ENCODE data around the gene LY6G6C. TPM values are rescaled to one million over a fixed set of nuclear protein-coding genes. Genes with fewer than 3 reads are reported as not detected.
A peak's percentile ranks its signal among the peaks of the same experiment; 100 is the strongest.

Gene LY6G6C
- total RNA-seq, 1 donor from 2014 or later: 1.3 TPM

DNA sequence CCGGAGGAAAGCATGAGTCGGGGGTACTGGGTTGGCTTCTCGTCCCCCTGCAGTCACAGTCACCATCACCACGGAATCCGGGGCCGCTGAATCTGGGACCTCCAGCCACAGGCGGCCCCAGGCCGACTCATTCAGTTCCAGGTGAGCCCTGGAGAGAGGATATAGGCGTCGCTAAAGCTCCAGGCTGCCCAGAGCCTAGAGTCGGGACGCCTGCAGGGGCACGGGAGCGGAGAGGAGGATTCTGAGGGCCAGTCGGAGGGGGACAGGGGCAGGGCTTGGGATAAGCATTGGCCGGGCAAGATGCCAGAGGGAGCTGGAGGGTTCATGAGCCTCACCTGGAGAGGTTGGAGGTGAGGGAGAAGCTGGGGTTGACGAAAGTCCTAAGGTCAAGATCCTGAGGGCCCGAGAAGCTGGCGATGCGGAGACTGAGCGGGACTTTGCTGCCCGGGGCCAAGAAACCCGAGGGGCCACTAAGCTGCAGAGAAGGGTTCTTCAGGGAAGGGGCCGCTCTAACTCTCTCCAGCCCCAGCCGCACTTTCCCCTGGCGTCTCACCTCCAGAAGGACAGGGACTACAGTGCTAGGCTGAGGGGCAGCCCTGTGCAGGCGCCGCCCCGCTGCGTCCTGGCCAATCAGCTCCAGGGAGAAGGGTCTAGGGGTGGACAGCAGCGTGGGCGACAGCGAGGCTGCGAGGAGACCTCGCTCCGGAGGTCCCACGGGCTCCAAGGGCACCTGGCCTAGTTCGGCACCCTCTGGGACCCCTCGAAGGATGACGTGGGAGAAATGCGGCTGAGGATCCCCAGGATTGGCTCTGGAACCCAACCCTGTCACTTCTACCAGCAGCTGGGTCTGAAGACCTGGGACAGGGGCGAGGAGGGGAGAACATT, 44.6 kb upstream of the LY6G6C start:
- no peak for DNase-seq (ENCODE audit: low spot score in 2 of 2, unreplicated experiment in 2 of 2)
- no peaks in the 10 kb centered on the region for H3K27me3 Mint-ChIP-seq (ENCODE audit: low read depth)
- H3K36me3 Mint-ChIP-seq: no peaks in the 10 kb centered on the region
- peak overlapping the region; percentile 25 for H3K4me3 Mint-ChIP-seq
- H3K9me3 Mint-ChIP-seq: no peaks in the 10 kb centered on the region
- H3K27ac Mint-ChIP-seq: no peak overlapping the region
- TF ChIP-seq, protein P1, sequence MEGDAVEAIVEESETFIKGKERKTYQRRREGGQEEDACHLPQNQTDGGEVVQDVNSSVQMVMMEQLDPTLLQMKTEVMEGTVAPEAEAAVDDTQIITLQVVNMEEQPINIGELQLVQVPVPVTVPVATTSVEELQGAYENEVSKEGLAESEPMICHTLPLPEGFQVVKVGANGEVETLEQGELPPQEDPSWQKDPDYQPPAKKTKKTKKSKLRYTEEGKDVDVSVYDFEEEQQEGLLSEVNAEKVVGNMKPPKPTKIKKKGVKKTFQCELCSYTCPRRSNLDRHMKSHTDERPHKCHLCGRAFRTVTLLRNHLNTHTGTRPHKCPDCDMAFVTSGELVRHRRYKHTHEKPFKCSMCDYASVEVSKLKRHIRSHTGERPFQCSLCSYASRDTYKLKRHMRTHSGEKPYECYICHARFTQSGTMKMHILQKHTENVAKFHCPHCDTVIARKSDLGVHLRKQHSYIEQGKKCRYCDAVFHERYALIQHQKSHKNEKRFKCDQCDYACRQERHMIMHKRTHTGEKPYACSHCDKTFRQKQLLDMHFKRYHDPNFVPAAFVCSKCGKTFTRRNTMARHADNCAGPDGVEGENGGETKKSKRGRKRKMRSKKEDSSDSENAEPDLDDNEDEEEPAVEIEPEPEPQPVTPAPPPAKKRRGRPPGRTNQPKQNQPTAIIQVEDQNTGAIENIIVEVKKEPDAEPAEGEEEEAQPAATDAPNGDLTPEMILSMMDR (IDR thresholded peaks at IDR 0.05; ENCODE audit: unreplicated experiment): no peak
- peaks cover 12% of the 10 kb centered on the region for H3K4me1 Mint-ChIP-seq

DNA sequence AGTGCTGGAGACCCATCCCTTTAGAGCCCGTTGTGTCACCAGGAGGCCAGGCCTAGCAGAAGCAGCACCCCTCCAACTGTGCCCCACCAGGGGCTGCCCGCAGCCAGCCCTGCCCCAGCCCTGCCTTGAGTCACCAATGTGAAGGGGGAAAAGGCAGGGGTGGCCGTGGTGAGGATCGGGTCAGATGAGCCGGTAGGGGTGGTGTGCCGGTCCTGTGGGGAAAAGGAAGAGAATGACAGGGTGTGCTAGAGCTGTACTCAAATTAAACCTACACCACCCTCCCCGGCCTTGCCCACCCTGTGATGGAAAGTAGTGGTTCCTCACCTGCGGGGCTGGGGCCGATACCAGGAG, 44.0 kb upstream of the LY6G6C start:
- H3K27me3 Mint-ChIP-seq (ENCODE audit: low read depth): no peaks in the 10 kb centered on the region
- no peak overlapping the region for H3K4me3 Mint-ChIP-seq
- H3K27ac Mint-ChIP-seq: no peak overlapping the region

DNA sequence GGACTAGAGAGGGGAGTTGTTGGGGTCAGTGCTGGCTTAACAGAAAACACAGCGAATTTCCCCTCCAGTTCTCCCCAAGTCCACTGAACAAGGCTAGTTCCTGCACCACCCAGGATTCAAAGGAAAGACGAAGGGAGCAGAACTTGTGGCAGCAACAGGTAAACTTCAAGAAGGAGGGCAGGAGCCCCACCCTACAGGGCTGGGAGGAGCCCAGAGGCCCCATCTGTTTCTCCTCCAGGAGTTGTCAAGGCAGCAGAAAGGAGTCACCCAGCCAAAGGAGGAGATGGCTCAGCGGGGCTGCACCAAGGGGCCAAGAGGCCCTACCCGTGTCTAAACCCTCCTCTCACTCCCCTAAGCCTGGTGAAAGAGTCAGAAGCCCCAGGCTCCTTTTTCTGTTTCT, 42.7 kb upstream of the LY6G6C start:
- DNase-seq (ENCODE audit: low spot score in 2 of 2, unreplicated experiment in 2 of 2): no peak
- peaks cover 12% of the 10 kb centered on the region for H3K4me1 Mint-ChIP-seq
- H3K27ac Mint-ChIP-seq: peak overlapping the region; percentile 57
- H3K9me3 Mint-ChIP-seq: no peaks in the 10 kb centered on the region
- TF ChIP-seq, protein P1 (IDR thresholded peaks at IDR 0.05; ENCODE audit: unreplicated experiment): no peak
- H3K36me3 Mint-ChIP-seq: peaks cover 3% of the 10 kb centered on the region
- H3K27me3 Mint-ChIP-seq (ENCODE audit: low read depth): no peaks in the 10 kb centered on the region
- no peak overlapping the region for H3K4me3 Mint-ChIP-seq

More for the DNA sequence above, 44.0 kb upstream of the LY6G6C start:
- H3K9me3 Mint-ChIP-seq: no peaks in the 10 kb centered on the region
- TF ChIP-seq, protein P1 (IDR thresholded peaks at IDR 0.05; ENCODE audit: unreplicated experiment): no peak
- H3K4me1 Mint-ChIP-seq: peaks cover 12% of the 10 kb centered on the region
- no peaks in the 10 kb centered on the region for H3K36me3 Mint-ChIP-seq
- no peak for DNase-seq (ENCODE audit: low spot score in 2 of 2, unreplicated experiment in 2 of 2)

DNA sequence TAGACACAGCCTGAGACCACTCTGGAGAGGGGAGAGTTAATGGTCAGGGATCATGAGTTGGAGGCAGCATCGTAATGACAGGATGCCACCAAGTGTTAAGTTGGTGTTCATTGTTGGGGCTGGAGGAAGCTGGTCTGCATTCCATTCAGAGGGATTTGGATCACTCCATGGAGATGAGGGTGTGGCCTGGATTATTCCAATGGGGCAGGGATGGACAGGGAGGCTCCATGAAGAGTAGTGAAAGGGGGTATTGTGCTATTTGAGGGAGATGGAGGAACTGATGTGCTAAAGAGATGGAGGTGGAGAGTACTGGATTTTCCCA, 42.0 kb upstream of the LY6G6C start:
- H3K4me3 Mint-ChIP-seq: no peak overlapping the region
- peaks cover 7% of the 10 kb centered on the region for H3K36me3 Mint-ChIP-seq
- H3K9me3 Mint-ChIP-seq: no peaks in the 10 kb centered on the region
- peaks cover 12% of the 10 kb centered on the region for H3K4me1 Mint-ChIP-seq
- TF ChIP-seq, protein P1 (IDR thresholded peaks at IDR 0.05; ENCODE audit: unreplicated experiment): no peak
- no peak for DNase-seq (ENCODE audit: low spot score in 2 of 2, unreplicated experiment in 2 of 2)
- H3K27ac Mint-ChIP-seq: no peak overlapping the region
- no peaks in the 10 kb centered on the region for H3K27me3 Mint-ChIP-seq (ENCODE audit: low read depth)

DNA sequence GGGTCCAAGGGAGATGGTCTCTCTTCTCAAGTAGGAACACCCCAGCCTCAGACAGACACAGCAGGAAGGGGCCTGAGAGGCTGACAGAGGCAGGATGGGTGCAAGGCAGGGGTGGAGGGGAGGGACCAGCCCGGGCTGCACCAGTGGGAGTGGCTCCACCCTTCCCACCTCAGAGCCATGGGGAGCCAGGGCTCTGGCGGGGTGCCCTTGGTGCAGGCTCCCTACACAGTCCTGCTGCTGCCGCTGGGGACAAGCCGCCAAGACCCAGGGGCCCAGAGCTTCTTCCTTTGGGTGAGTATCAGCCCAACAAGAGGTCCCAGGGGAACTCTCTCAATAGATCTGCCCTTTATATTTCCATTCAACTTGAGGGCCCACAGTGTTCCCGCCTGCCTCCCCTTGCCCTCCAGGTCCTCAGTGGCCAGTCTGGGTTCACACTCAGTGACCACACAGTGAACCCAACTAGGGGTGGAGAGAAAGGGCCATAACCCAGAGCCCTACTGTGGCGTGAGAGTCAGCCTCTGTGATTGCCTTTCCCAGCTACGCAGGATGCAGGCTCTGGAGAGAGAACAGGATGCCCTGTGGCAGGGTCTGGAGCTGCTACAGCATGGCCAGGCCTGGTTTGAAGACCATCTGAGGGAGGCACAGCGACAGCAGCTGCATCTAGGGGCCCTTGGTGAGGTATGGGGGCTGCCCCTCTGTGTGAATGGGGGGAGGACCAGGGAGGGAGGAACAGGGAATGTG, 41.5 kb upstream of the LY6G6C start:
- Mint-ChIP-seq H3K36me3 (peaks cover 7% of the 10 kb centered on the region), H3K27ac (no peak overlapping the region), H3K27me3 (ENCODE audit: low read depth) (no peaks in the 10 kb centered on the region), H3K4me3 (no peak overlapping the region), H3K9me3 (no peaks in the 10 kb centered on the region), H3K4me1 (peaks cover 12% of the 10 kb centered on the region)
- DNase-seq (ENCODE audit: low spot score in 2 of 2, unreplicated experiment in 2 of 2): no peak
- TF ChIP-seq, protein P1 (IDR thresholded peaks at IDR 0.05; ENCODE audit: unreplicated experiment): no peak
